Middle frontal gyrus (tissue), 1 donor: ENCODE measurements around the gene NLRP6.
"Not testable (repeated sequence)": the region's sequence is repeated elsewhere in the genome, so short reads cannot be mapped to it uniquely, and the experiment has no call there.

Experiments
- DNase-seq: peaks from one replicate; pipeline ENCODE4 v3.0.0-alpha.2; 2015; ENCODE audit warnings: low spot score; ENCODE audit errors: extremely low spot score

NLRP6 gene

DNA sequence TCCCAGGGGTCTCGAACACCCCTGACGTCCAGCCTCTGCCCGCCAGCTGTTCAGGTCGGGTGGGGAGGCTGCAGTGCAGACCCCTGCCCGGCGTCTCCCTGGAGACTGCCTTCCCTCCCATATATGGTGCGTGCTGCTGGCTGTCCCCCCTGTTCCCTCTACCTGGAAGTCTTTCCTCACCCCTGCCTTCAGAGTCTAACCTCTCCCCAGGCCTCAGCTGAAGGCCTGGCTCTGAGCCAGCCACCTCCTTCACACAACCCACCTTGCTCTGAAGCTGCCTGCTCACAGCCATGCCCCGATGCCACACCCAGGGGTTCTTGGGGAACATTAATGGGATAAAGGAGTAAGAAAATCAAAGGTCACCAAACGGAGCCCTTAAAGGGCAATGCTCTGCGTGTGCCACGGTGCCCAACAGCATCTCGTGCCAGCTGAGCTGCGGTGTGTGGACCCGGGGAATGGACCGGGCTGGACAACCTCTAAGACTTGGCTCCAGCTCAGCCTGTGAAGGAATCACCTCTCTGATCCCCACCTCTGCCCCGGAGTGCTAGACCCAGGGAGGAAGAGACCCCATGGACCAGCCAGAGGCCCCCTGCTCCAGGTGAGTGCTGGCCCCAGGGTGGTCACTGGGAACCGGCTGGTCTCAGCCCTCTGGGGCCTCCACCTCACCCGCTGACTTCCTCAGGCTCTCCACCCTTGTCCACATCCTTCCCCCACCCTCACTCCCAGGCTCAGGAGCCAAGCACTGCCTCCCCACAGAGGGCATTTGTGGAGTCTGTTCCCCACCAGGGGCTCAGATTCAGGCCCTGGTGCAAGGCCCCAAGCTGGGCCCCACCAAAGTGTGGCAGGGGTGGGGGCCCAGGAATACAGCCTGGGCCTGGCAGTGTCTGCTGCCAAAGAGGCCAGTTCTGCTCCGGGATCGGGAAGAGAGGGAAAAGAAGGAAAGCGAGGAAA is at the start of gene NLRP6:
NLRP6 (plus strand) TSS at position 407 of the 951 bp plus-strand sequence; CDS start at position 570, 163 bp downstream.
- DNase-seq, result no peak

DNA sequence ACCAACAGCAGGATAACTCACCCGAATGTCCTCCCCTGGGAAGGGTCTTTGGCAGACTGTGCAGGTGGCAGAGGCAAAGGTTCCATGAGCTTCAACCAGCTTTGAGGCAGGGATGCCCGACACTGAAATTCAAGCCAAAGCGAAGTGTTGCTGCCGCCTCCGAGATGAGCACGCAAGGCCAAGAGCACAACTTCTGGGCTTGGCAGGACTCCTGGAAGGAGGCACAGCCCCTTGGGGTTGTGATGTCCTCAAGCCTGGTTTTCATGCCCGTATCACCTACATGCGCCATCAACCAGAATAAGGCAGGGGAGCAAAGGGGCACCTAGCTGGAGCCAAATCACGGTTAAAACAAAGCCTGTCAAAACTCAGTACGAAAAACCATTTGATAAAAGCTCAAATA is 47.8 kb upstream of the NLRP6 start:
- no peak for DNase-seq

DNA sequence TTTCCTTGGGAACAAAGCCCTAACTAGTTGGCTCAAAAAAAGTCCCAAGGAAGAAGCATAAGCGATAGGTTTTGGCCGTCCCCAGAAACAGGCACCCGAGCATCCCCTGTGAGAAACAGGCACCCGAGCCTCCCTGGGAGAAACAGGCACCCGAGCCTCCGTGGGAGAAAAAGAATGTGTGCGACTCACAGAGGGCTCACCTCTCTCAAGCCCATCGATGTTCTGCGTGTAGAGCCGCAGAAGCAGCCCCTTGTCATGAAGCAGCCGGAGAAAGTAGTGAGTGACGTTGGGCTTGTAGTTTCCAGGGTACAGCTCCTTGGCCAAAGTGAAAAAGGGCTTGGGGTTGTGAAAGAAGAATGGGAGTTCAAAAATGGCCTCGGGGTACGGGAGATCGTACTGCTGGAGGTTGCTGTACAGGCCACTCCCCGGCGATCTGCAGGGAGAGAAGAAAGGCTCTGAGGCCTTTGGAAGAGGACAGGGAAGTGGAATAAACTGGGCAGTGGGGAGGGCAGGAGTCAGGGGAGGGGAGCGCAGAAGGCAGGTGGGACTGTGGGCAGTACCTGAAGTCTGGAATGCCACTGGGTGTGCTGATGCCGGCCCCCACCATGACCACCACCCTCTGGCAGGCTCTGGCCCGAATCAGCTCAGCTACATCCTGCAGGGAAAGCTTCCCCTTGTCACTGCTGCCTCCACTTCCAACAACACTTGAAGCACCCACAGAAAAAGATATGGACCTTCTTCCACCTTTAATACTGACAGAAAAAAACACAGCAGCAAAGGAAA is 45.2 kb upstream of the NLRP6 start:
- DNase-seq, result no peak

DNA sequence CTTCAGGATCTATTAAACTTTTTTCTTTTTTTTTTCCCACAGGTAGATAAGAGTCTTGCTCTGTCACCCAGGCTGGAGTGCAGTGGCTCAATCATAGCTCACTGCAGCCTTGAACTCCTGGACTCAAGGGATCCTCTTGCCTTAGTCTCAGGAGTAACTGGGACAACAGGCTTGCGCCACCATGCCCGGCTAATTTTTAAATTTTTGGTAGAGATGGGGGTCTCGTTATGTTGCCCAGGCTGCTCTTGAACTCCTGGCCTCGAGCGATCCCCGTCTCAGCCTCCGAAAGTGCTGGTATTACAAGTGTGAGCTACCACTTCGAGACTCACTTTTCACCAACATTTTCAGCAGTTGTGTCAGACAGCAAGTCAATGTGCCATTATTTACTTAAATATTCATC is 43.0 kb upstream of the NLRP6 start:
- no peak for DNase-seq

DNA sequence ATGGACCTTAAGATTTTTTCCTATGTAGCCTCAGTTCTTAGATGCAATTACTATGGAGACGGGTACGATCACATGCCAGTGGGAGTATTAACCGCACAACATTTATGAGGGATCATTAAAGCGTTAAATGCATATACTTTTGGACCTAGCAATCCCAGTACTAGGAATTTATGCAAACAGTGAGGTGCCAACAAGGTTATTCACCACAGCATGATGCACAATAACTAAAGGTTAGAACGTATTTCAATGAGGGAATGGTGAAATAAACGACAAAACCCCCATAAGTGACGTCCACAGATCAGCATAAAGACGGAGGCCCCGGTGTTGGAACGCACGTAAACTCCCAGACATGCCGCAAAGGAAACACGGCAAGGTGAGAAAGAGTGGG is 42.6 kb upstream of the NLRP6 start:
- no peak for DNase-seq

DNA sequence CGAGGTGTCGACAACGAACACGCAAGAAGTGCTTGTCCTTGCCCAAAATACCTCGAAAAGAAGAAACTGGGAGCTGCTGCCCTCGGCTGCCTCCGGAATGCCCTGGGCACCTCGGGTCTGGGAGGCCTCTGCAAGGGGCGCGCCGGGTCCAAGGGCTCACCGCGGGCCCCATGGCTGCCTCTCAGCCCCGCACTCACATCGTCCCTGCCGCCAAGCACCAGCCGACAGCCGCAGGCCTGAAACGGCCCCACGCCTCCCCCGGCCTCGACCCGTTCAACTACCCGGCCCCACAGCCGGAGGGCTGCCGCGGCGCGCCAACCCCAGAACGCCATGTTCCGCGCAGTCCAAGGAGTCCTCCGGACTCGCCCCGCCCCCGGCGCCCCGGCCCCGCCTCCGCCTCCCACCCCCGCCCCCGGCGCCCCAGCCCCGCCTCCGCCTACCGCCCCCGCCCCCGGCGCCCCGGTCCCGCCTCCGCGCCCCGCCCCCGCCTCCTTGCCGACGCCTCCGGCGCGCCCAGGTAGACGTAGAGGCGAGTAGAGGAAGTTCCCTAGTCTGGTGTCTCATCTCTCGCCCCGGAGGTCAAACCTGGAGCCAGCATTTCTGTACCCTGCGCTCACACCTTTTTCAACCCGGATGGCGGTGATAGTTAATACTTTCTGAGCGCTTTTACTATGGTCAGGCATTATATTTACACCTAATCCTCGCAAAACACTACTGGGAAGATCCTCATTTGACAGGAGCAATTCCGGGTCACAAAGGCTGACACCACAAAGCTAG is 42.0 kb upstream of the NLRP6 start, which contains the start of gene SIRT3:
SIRT3 (minus strand) TSS at position 346 of the 777 bp plus-strand sequence; CDS start at position 332, 14 bp downstream.
- DNase-seq, result peak; percentile 42

DNA sequence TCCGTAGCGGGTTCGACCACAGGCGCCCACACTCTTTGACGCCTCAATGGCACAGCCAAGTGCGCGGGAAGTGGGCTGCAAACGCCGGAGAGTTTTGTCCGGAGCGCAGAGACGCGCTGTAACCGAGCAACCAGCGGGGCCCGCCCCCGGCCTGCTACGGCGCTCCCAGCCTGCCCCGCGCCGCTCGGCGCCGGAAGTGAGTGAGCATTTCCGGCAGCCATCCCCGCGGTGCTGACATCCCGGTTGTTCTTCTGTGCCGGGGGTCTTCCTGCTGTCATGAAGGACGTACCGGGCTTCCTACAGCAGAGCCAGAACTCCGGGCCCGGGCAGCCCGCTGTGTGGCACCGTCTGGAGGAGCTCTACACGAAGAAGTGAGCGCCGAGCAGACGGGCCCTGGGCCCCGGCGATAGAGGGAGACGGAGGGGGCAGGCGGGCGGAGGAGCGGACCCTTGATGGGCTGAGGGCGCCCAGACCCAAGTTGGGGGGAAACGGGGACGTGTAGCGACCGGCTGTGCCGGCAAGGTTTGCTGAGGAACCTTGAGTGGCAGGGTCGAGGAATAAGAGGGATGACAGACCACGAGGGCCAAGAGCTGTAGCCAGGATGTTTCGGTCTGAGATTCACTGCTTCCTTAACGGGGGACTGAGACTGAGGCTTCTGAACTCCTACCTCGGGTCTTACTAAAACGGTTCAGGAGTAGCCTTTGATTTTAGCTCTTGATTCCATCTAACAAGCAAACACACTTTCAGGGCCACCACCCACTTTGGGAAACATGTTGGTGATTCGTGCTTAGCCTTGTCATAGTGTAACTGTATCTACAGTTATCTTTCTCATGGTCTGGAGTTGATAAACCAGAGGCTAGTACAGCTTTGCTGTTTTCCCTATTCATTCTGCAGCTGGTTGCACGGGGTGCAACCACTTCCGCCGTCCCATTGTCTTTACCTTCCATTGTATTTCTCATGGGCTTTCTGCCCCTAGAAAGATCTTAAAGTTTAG is 41.1 kb upstream of the NLRP6 start, which contains the start of gene PSMD13:
PSMD13 (plus strand) TSS at position 203 of the 994 bp plus-strand sequence; CDS start at position 277, 74 bp downstream.
- DNase-seq, result peak; percentile 56

DNA sequence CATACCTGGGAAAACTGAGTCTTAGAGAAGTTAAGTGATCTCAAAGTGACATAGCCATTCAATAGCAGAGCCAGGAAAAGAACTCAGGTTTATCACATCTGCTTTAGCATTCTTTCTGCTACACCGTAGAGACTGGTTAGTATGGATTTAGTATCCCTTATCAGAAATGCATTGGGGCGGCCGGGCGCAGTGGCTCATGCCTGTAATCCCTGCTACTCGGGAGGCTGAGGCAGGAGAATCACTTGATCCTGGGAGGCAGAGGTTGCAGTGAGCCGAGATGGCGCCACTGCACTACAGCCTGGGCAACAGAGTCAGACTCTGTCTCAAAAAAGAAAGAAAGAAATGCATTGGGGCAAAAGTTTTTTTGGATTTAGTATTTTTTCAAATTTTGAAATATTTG is 39.9 kb upstream of the NLRP6 start:
- DNase-seq, result not testable (repeated sequence)

DNA sequence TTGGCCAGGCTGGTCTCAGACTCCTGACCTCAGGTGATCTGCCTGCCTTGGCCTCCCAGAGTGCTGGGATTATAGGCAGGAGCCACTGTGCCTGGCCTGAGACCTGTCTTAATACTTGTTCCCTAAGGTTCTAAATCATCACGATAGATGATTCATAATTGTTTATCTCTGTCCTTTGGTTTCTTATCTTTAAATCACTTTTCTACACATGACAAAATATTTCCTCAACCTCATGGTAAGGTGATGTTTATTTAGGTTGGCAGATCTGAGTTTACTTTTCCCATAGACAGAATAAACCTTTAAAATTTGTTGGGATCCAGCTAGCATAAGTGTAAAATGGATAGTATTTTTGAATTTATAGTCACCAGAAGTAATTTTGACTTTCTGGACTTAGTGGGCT is 37.9 kb upstream of the NLRP6 start:
- no peak for DNase-seq

DNA sequence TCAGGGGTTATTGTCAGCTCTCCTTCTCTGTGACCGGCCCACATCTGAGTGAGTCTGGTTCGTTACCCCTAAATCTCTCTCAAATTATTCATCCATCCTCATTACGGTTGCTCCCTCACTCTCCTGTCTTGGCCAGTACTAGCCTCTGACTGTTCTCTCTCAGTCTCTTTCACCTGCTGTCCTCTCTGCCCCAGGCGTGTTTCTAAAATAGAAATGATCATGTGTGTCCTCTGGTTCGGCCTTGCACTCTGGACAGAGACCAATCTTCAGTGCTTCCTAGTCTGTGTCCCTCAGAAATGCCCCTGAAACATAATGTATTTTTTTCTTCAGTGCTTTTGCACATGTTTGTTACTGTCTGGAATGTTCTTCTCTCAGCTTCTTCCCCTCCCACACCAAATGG is 36.6 kb upstream of the NLRP6 start:
- no peak for DNase-seq

DNA sequence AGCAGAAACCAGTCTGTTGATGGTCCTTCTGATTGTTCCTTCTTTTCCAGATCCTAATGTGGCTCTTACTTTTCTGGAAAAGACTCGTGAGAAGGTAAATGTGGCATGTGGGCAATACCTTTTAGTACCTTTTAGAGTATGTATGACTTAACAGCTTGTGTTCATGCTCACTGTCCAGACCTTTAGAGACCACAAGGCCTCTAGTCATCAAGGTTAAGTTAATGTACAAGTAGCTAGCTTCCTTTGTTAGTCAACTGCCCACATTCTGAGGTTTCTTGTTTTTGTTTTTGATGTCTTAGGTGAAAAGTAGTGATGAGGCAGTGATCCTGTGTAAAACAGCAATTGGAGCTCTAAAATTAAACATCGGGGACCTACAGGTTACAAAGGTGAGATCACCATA is 33.8 kb upstream of the NLRP6 start:
- no peak for DNase-seq

DNA sequence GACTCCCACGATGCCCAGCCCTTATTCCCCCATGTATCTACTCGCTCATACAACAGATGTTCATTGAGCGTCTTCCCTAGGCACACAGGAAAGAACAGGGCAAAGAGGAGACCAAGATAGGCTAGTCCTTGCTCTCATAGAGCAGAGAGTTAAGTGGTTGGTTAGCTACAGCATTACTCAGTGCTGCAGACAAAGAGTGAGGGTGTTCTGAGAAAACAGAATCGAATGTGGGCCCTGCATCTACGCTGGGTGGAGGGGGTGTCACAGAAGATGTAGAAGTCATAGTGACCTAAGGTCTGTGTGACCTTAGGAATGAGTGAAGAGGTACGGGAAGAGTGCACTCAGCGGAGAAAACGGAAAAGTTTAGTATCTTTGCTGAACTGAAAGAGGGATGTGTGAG is 29.1 kb upstream of the NLRP6 start:
- no peak for DNase-seq

DNA sequence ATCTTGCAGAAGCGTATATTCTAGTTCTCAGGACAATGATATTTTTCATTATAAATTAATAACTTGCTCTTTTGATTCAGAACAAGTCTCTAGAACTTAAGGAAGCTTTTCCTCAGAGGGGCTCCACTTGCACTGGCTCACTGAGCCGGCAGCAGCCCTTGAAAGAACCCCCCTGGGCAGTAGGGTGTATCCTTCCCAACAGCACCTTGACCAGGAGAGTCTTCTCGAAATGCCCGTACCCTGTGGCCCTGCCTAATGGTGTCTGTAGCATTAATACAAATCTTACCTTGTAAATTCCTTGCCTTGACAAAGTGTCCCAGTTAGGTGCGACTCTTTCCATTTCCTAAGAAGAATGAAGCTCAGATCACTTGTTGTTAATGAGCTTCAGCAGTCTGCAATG is 27.9 kb upstream of the NLRP6 start:
- DNase-seq, result no peak

DNA sequence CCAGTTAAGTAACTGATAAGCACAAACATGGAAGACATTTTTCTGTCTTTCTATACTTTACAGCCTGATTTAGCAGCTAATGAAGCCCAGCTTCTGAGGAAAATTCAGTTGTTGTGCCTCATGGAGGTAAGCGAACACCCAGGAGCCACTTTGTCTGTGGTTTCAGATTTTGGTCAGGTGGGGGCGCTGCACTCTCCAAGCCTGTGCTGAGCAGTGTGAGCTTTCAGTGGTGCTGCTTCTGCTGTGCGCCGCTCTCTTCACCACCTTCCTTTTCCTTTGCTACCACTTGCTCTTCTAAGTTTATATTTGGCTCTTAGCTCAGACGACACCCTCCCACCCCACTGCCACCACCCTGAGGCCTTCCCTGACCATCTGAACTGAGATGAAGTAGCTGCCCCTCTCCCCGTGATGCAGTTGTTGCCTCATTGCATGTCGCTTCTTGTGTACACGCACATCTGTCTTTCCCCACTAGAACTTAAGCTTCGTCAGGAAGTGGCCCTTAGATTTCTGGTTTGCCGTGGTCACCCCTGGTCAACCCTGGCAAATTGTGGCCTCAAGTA is 27.4 kb upstream of the NLRP6 start:
- no peak for DNase-seq

DNA sequence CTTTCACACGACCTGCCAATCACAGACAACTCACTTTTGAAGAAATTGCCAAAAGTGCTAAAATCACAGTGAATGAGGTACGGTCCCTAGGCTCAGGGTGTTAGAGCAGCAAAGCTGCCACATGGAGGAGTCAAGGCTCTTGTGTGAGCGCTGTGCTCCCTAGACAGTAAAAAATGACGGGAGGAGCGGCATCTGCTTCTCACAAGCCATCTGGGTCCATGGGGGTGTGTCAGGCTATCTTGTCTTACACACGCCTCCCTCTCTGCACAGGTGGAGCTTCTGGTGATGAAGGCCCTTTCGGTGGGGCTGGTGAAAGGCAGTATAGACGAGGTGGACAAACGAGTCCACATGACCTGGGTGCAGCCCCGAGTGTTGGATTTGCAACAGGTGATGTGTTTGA is 26.7 kb upstream of the NLRP6 start:
- no peak for DNase-seq

DNA sequence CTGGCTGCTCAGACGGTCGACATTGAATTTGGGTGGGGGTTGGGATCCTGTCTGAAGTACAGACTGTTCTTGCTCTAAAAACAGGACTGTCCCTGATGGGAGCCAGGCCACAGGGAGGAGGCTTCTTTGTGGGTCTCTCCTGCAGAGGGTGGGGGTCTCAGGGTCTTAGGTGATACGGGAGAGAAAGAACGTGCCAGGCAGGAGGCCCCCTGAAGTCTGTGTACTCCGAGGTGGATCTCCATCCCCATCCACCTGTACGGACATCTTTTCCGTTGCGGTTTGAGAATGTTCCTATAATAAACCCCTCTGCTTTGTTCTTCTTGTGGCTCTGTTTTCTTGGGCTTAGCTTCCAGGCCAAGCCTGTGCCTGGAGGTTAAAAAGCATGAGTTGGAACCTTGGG is 25.5 kb upstream of the NLRP6 start:
- no peak for DNase-seq

DNA sequence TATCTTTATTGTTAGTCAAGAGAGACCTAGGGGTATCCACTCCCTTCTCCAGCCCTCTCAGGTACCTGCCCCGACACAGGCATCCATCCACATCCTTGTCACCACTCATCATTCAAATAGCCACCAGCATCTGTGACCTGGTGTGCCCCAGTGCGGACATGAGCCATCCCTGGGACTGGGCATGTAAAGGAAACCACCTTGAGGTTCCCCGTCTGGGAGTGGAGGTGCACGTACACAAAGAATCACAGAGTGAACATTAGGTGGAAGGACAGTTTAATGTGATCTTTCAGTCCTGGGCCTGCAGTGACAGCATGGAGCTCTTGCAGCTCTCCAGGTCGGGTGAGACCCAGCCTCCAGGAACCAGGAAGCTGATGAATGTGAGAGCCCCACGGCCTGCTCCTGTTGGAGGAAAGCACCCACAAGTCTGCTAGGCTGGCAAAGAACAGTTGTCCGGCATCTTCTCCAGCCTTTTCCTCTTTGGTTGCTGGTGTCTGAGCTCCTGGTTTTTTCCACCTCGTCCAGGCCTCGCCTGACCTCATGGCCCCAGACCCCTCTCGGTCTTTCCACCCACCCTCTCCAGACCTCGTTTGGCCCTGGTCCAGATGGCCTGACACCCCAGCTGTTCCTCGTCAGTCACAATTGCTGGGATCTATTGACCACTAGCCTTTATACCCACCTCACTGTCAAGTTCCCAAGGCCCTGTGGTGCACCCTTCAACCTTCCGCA is 24.9 kb upstream of the NLRP6 start:
- no peak for DNase-seq

DNA sequence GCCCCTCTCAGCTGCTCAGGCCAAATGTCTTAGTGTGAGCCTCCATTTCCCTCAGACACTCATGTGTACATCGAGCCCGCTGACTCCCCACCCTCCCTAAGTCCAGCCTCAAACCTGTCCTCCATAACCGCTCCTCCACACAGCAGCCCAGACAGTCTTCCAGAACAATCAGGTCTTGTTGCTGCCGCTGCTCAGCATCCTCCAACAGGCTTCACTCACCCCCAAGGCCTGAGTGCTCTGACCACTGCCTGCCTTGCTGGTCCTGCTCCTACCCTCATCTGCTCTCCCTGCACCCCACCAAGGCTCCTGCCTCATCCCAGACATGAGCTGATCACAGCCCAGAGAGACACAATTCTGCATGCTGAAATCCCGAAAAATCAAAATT is 24.3 kb upstream of the NLRP6 start:
- DNase-seq, result no peak

DNA sequence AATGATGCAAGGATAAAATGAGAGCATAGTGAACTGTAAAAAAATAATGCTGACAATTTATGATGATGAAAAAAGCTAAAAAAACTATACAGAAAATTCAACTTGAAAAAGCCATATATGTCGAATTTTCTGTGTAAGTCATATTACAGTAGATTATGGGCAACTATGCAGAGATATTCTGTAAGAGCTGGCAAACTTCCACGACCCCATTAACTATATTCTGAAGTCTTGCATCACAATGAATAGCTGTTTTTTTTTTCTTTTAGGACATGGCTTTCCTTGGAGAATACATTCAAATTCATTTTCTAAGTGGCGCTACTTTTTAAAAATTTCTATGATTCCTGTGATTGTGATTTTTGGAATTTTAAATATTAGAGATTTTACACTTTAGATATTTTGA is 23.0 kb upstream of the NLRP6 start:
- no peak for DNase-seq
